Activated CD4-positive, alpha-beta T cell treated with anti-CD3 and anti-CD28 coated beads for 36 hours (primary cell): ENCODE measurements around the gene PTGS2. TPM values are rescaled to one million over a fixed set of nuclear protein-coding genes. Genes with fewer than 3 reads are reported as not detected.
"Not testable (repeated sequence)": the region's sequence is repeated elsewhere in the genome, so short reads cannot be mapped to it uniquely, and the experiment has no call there.

Experiments
- ATAC-seq: fragments of 200-7000 bp; cut with Tn5 transposase; one replicate; pipeline ENCODE4 v1.10.0; 2021; ENCODE audit warnings: mild to moderate bottlenecking, moderate library complexity
- CTCF ChIA-PET: fragments of 350-600 bp; sonication (Branson Sonifier 250); formaldehyde crosslinking; loops from one replicate; lab custom pipeline; 2021; ENCODE audit warnings: antibody characterized with exemption; lab: Charles Lee
- POLR2A ChIA-PET: fragments of 350-600 bp; sonication (Branson Sonifier 250); formaldehyde crosslinking; loops from one replicate; lab custom pipeline; 2021; ENCODE audit warnings: antibody characterized with exemption, inconsistent platforms; lab: Charles Lee
- DNase-seq: peaks from one replicate; pipeline ENCODE4 v3.0.0-alpha.2; 2020
- H3K27ac Mint-ChIP-seq: one replicate; pipeline ENCODE4 v1.8.0; 2021; ENCODE audit warnings: mixed read lengths
- H3K27me3 Mint-ChIP-seq: one replicate; pipeline ENCODE4 v1.8.0; 2021; ENCODE audit warnings: mixed read lengths
- H3K36me3 Mint-ChIP-seq: one replicate; pipeline ENCODE4 v1.8.0; 2021; ENCODE audit warnings: low read depth, mixed read lengths
- H3K4me1 Mint-ChIP-seq: one replicate; pipeline ENCODE4 v1.8.0; 2021; ENCODE audit warnings: mixed read lengths
- H3K4me3 Mint-ChIP-seq: one replicate; pipeline ENCODE4 v1.8.0; 2021; ENCODE audit warnings: mild to moderate bottlenecking, moderate library complexity, mixed read lengths
- H3K9me3 Mint-ChIP-seq: one replicate; pipeline ENCODE4 v1.8.0; 2021; ENCODE audit warnings: low read depth, mixed read lengths
- intact Hi-C, 2 experiments: fragments of 100-400 bp; cut with DNase I in 1 of 2; cut with micrococcal nuclease in 1 of 2; formaldehyde crosslinking; loops; one replicate each; pipeline versions ENCODE4 v1.14.2 to v1.15.1; 2022 to 2024; cut with DNase I, micrococcal nuclease
- total RNA-seq, 2 experiments: library from RNA; stranded (reverse); gene quantifications; one replicate each; pipeline ENCODE4 v1.2.3, GENCODE V29; 2021

Gene PTGS2
- total RNA-seq, 2 experiments from 2014 or later: 1.1 to 1.2 TPM

- POLR2A ChIA-PET: no interaction called here
- H3K27me3 Mint-ChIP-seq: peaks cover 38% of the 10 kb centered on the region
Observed at GRCh38 chr1:186683652-186684410, 3.6 kb upstream of the PTGS2 start.

GRCh38 chr1:186682736-186683135, 2.5 kb upstream of the PTGS2 start:
- Mint-ChIP-seq H3K9me3 (no peaks in the 10 kb centered on the region), H3K4me3 (no peak overlapping the region), H3K4me1 (peaks cover 10% of the 10 kb centered on the region), H3K27ac (no peak overlapping the region), H3K27me3 (peaks cover 43% of the 10 kb centered on the region), H3K36me3 (no peaks in the 10 kb centered on the region)
- intact Hi-C loops: loop anchor here (1.0 to 5.0 kb wide), 2 partner anchors 200 kb away; no protein-coding TSS in a partner anchor
- ATAC-seq (no peak), DNase-seq (no peak)
- ChIA-PET CTCF (interaction anchor here (1.4 kb wide), 1 partner anchor 11 kb away, joined by 3 read pairs; no protein-coding TSS in a partner anchor), POLR2A (no interaction called here)

More at GRCh38 chr1:186683652-186684410, 3.6 kb upstream of the PTGS2 start:
- Mint-ChIP-seq H3K27ac (no peak overlapping the region), H3K9me3 (no peaks in the 10 kb centered on the region), H3K4me3 (no peak overlapping the region), H3K4me1 (peaks cover 10% of the 10 kb centered on the region), H3K36me3 (no peaks in the 10 kb centered on the region)
- intact Hi-C loops: loop anchor here (1.0 to 5.0 kb wide), 3 partner anchors 79 to 202 kb away; no protein-coding TSS in a partner anchor
- ATAC-seq (no peak), DNase-seq (no peak)
- CTCF ChIA-PET: interaction anchor here (0.6 to 1.4 kb wide), 2 partner anchors 10 to 871 kb away, joined by 3 read pairs; no protein-coding TSS in a partner anchor

GRCh38 chr1:186681801-186682200, 1.6 kb upstream of the PTGS2 start:
- Mint-ChIP-seq H3K27me3 (peaks cover 43% of the 10 kb centered on the region), H3K4me1 (peaks cover 10% of the 10 kb centered on the region), H3K36me3 (no peaks in the 10 kb centered on the region), H3K27ac (no peak overlapping the region), H3K9me3 (no peaks in the 10 kb centered on the region), H3K4me3 (no peak overlapping the region)
- no peak for DNase-seq
- CTCF ChIA-PET: no interaction called here
- intact Hi-C loops: loop anchor here in 1 of 2 experiments (5.0 kb wide), 1 partner anchor 200 kb away; no protein-coding TSS in a partner anchor
- POLR2A ChIA-PET: no interaction called here
- ATAC-seq: no peak

GRCh38 chr1:186681121-186681520, 898 bp upstream of the PTGS2 start:
- no peak for DNase-seq
- Mint-ChIP-seq H3K27ac (no peak overlapping the region), H3K4me3 (peak overlapping the region; percentile 73), H3K4me1 (peaks cover 10% of the 10 kb centered on the region), H3K27me3 (peaks cover 43% of the 10 kb centered on the region), H3K36me3 (no peaks in the 10 kb centered on the region), H3K9me3 (no peaks in the 10 kb centered on the region)
- CTCF ChIA-PET: interaction anchor here (1.2 to 1.7 kb wide), 2 partner anchors 11 to 20 kb away, joined by 3 to 5 read pairs; no protein-coding TSS in a partner anchor
- intact Hi-C loops: loop anchor here in 1 of 2 experiments (5.0 kb wide), 1 partner anchor 199 kb away; no protein-coding TSS in a partner anchor
- ATAC-seq: no peak
- POLR2A ChIA-PET: no interaction called here

- Mint-ChIP-seq H3K9me3 (no peaks in the 10 kb centered on the region), H3K36me3 (no peaks in the 10 kb centered on the region), H3K4me1 (peaks cover 10% of the 10 kb centered on the region), H3K4me3 (peak overlapping the region; percentile 73), H3K27ac (no peak overlapping the region), H3K27me3 (peaks cover 43% of the 10 kb centered on the region)
- CTCF ChIA-PET: interaction anchor here (0.8 to 1.7 kb wide), 6 partner anchors 9 to 197 kb away, joined by 3 to 5 read pairs (median 3); no protein-coding TSS in a partner anchor
- ATAC-seq (no peak), DNase-seq (no peak)
- POLR2A ChIA-PET: no interaction called here
- intact Hi-C loops: loop anchor here in 1 of 2 experiments (5.0 kb wide), 1 partner anchor 198 kb away; no protein-coding TSS in a partner anchor
Observed at GRCh38 chr1:186679924-186680244, 339 bp downstream of the PTGS2 start.

- Mint-ChIP-seq H3K4me3 (no peak overlapping the region), H3K27me3 (peaks cover 36% of the 10 kb centered on the region), H3K36me3 (no peaks in the 10 kb centered on the region), H3K9me3 (no peaks in the 10 kb centered on the region), H3K4me1 (peaks cover 10% of the 10 kb centered on the region), H3K27ac (no peak overlapping the region)
- ATAC-seq (no peak), DNase-seq (no peak)
- ChIA-PET POLR2A (no interaction called here), CTCF (no interaction called here)
- intact Hi-C loops: no loop called here
Observed at GRCh38 chr1:186678155-186678554, 2.1 kb downstream of the PTGS2 start.

GRCh38 chr1:186672596-186672995, 7.6 kb downstream of the PTGS2 start:
- ChIA-PET POLR2A (no interaction called here), CTCF (interaction anchor here (0.6 kb wide), 1 partner anchor 67 kb away, joined by 3 read pairs; no protein-coding TSS in a partner anchor)
- no peak for DNase-seq
- intact Hi-C loops: no loop called here
- peaks cover 3% of the 10 kb centered on the region for H3K9me3 Mint-ChIP-seq
- H3K4me3 Mint-ChIP-seq: no peak overlapping the region
- no peak for ATAC-seq
- H3K36me3 Mint-ChIP-seq: no peaks in the 10 kb centered on the region
- H3K4me1 Mint-ChIP-seq: no peaks in the 10 kb centered on the region
- peaks cover 16% of the 10 kb centered on the region for H3K27me3 Mint-ChIP-seq
- H3K27ac Mint-ChIP-seq: no peak overlapping the region

- peaks cover 16% of the 10 kb centered on the region for H3K27me3 Mint-ChIP-seq
- intact Hi-C loops: no loop called here
- H3K9me3 Mint-ChIP-seq: peaks cover 3% of the 10 kb centered on the region
- ChIA-PET POLR2A (no interaction called here), CTCF (no interaction called here)
- H3K4me1 Mint-ChIP-seq: no peaks in the 10 kb centered on the region
- ATAC-seq (no peak), DNase-seq (no peak)
- H3K36me3 Mint-ChIP-seq: no peaks in the 10 kb centered on the region
- H3K4me3 Mint-ChIP-seq: no peak overlapping the region
- no peak overlapping the region for H3K27ac Mint-ChIP-seq
Observed at GRCh38 chr1:186672131-186672530, 8.1 kb downstream of the PTGS2 start.

GRCh38 chr1:186671136-186671825, 8.9 kb downstream of the PTGS2 start:
- POLR2A ChIA-PET: no interaction called here
- Mint-ChIP-seq H3K4me3 (no peak overlapping the region), H3K27ac (no peak overlapping the region), H3K9me3 (peaks cover 3% of the 10 kb centered on the region), H3K36me3 (no peaks in the 10 kb centered on the region), H3K27me3 (peaks cover 16% of the 10 kb centered on the region), H3K4me1 (no peaks in the 10 kb centered on the region)
- ATAC-seq (no peak), DNase-seq (no peak)
- intact Hi-C loops: no loop called here
- CTCF ChIA-PET: interaction anchor here (0.6 to 0.9 kb wide), 2 partner anchors 8 to 193 kb away, joined by 3 read pairs; partner anchors contain the start of gene PTGS2

GRCh38 chr1:186670297-186671135, 9.7 kb downstream of the PTGS2 start:
- no peaks in the 10 kb centered on the region for H3K36me3 Mint-ChIP-seq
- intact Hi-C loops: no loop called here
- peaks cover 3% of the 10 kb centered on the region for H3K9me3 Mint-ChIP-seq
- H3K27ac Mint-ChIP-seq: no peak overlapping the region
- ChIA-PET POLR2A (no interaction called here), CTCF (interaction anchor here (0.6 to 0.9 kb wide), 2 partner anchors 9 to 192 kb away, joined by 3 read pairs; partner anchors contain the start of gene PTGS2)
- DNase-seq (no peak), ATAC-seq (no peak)
- H3K4me3 Mint-ChIP-seq: no peak overlapping the region
- H3K27me3 Mint-ChIP-seq: peaks cover 16% of the 10 kb centered on the region
- H3K4me1 Mint-ChIP-seq: no peaks in the 10 kb centered on the region

GRCh38 chr1:186669784-186670183, 10.4 kb downstream of the PTGS2 start:
- peaks cover 16% of the 10 kb centered on the region for H3K27me3 Mint-ChIP-seq
- ATAC-seq, DNase-seq, H3K36me3 Mint-ChIP-seq, H3K4me1 Mint-ChIP-seq, H3K4me3 Mint-ChIP-seq, H3K9me3 Mint-ChIP-seq, intact Hi-C loops, CTCF ChIA-PET, POLR2A ChIA-PET, H3K27ac Mint-ChIP-seq: not testable (repeated sequence)
